ENCODE measurements around the gene TUNAR. TPM values are rescaled to one million over a fixed set of nuclear protein-coding genes. Genes with fewer than 3 reads are reported as not detected.
"Not testable (repeated sequence)": the region's sequence is repeated elsewhere in the genome, so short reads cannot be mapped to it uniquely, and the experiment has no call there.

TUNAR gene
- total RNA-seq, 2 experiments from 2014 or later, result not detected

- Mint-ChIP-seq H3K9me3 (no peaks in the 10 kb centered on the region), H3K4me1 (ENCODE audit: low read depth) (no peaks in the 10 kb centered on the region)
- intact Hi-C loops (cut with micrococcal nuclease), result no loop called here
These were observed 88.3 kb downstream of the TUNAR start for GRCh38 chr14:95964901-95965300.

GRCh38 chr14:95968048-95968447 is 91.4 kb downstream of the TUNAR start:
- H3K36me3 Mint-ChIP-seq (ENCODE audit: low read depth); H3K9me3 Mint-ChIP-seq; H3K4me1 Mint-ChIP-seq (ENCODE audit: low read depth); H3K4me3 Mint-ChIP-seq; DNase-seq; H3K27ac Mint-ChIP-seq; H3K27me3 Mint-ChIP-seq (ENCODE audit: low read depth); intact Hi-C loops (cut with micrococcal nuclease): not testable (repeated sequence)
- CTCF ChIA-PET, result interaction anchor here (1.0 kb wide), 1 partner anchor 495 kb away, joined by 3 read pairs; no protein-coding TSS in a partner anchor

More at GRCh38 chr14:95964901-95965300, 88.3 kb downstream of the TUNAR start:
- CTCF ChIA-PET, result interaction anchor here (0.6 kb wide), 1 partner anchor 190 kb away, joined by 3 read pairs; no protein-coding TSS in a partner anchor
- H3K4me3 Mint-ChIP-seq, result no peak overlapping the region
- peaks cover 2% of the 10 kb centered on the region for H3K27me3 Mint-ChIP-seq (ENCODE audit: low read depth)
- no peaks in the 10 kb centered on the region for H3K36me3 Mint-ChIP-seq (ENCODE audit: low read depth)
- H3K27ac Mint-ChIP-seq, result no peak overlapping the region
- no peak for DNase-seq

Other genes with a start within 250 kb of the TUNAR start
- gene TCL1B, start 190.4 kb upstream of the TUNAR start, total RNA-seq, result not detected
- not detected for gene TCL1A, start 162.7 kb upstream of the TUNAR start, total RNA-seq
- gene C14orf132, start 162.5 kb downstream of the TUNAR start, total RNA-seq, result 1 to 10 TPM; 3.2 to 4.9 TPM

Measured in activated naive CD4-positive, alpha-beta T cell treated with anti-CD3 and anti-CD28 coated beads for 36 hours (primary cell).